ENCODE results near the gene SNAPC2. TPM values are rescaled to one million over a fixed set of nuclear protein-coding genes. Genes with fewer than 3 reads are reported as not detected.

The SNAPC2 gene
- total and polyA plus RNA-seq, 2 of the 13 experiments (the other 11 are each of a cell fraction or from before 2014, with no cell fraction given), result 10.2 to 12.7 TPM

DNA sequence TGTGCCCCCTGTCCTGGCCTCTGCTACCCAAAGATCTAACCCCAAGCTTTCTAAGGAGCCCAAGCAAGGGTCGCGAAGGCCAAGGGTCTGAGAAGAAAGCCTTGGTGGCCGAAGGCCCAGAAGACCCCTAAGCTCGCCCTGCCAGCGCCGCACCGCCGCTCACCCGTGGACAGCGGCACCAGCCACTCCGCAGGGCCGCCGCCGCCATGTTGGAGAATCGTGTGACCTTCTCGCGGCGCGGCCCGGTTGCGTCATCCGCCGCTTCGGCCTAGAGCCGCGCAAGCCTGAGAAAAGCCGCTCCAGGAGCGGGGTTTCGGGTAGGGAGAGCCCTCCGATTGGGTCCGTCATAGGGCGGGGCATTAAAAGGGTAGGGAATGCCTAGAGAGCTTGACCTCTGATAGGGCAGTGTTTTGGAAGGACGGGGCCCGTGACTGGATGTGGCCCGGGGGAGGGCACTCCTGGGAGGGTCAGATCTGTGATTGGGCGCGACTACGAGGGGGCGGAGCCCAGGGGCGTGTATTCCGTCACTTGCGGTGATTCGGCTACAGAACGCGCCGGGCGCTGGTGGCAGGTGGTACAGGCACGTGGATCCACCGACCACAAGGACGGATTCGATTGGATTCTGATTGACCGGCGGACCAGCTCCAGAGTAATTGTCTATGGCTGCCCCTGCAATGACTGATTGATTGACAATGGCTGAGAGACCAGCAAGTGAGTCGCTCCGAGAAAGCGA, 23.5 kb downstream of the SNAPC2 start, which contains the start of gene TIMM44 (continued):
- TF ChIP-seq, protein P1, sequence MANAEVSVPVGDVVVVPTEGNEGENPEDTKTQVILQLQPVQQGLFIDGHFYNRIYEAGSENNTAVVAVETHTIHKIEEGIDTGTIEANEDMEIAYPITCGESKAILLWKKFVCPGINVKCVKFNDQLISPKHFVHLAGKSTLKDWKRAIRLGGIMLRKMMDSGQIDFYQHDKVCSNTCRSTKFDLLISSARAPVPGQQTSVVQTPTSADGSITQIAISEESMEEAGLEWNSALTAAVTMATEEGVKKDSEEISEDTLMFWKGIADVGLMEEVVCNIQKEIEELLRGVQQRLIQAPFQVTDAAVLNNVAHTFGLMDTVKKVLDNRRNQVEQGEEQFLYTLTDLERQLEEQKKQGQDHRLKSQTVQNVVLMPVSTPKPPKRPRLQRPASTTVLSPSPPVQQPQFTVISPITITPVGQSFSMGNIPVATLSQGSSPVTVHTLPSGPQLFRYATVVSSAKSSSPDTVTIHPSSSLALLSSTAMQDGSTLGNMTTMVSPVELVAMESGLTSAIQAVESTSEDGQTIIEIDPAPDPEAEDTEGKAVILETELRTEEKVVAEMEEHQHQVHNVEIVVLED (CRISPR knock-in tag; IDR thresholded peaks at IDR 0.05; ENCODE audit: borderline replicate concordance), result peak; percentile 86
- TF ChIP-seq, protein P2, sequence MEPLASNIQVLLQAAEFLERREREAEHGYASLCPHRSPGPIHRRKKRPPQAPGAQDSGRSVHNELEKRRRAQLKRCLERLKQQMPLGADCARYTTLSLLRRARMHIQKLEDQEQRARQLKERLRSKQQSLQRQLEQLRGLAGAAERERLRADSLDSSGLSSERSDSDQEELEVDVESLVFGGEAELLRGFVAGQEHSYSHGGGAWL (CRISPR knock-in tag; IDR thresholded peaks at IDR 0.05), result peak; percentile 88
- TF ChIP-seq, protein P3, sequence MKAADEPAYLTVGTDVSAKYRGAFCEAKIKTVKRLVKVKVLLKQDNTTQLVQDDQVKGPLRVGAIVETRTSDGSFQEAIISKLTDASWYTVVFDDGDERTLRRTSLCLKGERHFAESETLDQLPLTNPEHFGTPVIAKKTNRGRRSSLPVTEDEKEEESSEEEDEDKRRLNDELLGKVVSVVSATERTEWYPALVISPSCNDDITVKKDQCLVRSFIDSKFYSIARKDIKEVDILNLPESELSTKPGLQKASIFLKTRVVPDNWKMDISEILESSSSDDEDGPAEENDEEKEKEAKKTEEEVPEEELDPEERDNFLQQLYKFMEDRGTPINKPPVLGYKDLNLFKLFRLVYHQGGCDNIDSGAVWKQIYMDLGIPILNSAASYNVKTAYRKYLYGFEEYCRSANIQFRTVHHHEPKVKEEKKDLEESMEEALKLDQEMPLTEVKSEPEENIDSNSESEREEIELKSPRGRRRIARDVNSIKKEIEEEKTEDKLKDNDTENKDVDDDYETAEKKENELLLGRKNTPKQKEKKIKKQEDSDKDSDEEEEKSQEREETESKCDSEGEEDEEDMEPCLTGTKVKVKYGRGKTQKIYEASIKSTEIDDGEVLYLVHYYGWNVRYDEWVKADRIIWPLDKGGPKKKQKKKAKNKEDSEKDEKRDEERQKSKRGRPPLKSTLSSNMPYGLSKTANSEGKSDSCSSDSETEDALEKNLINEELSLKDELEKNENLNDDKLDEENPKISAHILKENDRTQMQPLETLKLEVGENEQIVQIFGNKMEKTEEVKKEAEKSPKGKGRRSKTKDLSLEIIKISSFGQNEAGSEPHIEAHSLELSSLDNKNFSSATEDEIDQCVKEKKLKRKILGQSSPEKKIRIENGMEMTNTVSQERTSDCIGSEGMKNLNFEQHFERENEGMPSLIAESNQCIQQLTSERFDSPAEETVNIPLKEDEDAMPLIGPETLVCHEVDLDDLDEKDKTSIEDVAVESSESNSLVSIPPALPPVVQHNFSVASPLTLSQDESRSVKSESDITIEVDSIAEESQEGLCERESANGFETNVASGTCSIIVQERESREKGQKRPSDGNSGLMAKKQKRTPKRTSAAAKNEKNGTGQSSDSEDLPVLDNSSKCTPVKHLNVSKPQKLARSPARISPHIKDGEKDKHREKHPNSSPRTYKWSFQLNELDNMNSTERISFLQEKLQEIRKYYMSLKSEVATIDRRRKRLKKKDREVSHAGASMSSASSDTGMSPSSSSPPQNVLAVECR (CRISPR knock-in tag; IDR thresholded peaks at IDR 0.05; ENCODE audit: borderline replicate concordance), result peak; percentile 92
- TF ChIP-seq, protein P4, sequence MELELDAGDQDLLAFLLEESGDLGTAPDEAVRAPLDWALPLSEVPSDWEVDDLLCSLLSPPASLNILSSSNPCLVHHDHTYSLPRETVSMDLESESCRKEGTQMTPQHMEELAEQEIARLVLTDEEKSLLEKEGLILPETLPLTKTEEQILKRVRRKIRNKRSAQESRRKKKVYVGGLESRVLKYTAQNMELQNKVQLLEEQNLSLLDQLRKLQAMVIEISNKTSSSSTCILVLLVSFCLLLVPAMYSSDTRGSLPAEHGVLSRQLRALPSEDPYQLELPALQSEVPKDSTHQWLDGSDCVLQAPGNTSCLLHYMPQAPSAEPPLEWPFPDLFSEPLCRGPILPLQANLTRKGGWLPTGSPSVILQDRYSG (CRISPR knock-in tag; IDR thresholded peaks at IDR 0.05), result no peak; the same call in 1 of the 2 replicates
- TF ChIP-seq POLR2G (IDR thresholded peaks at IDR 0.05; ENCODE audit: low read depth, low read length) (peak; percentile 97), KMT2A (CRISPR knock-in tag; IDR thresholded peaks at IDR 0.05) (peak; percentile 59; the same call in 1 of the 2 replicates), CAMTA2 (CRISPR knock-in tag; IDR thresholded peaks at IDR 0.05; ENCODE audit: borderline replicate concordance) (no peak; the same call in 1 of the 2 replicates), HOXA5 (CRISPR knock-in tag; IDR thresholded peaks at IDR 0.05) (peak; percentile 89), POLR2AphosphoS5 (IDR thresholded peaks at IDR 0.05; ENCODE audit: low read depth, low read length) (peak; percentile 91), ZKSCAN8 (CRISPR knock-in tag; IDR thresholded peaks at IDR 0.05; ENCODE audit: borderline replicate concordance) (no peak), ZNF883 (CRISPR knock-in tag; IDR thresholded peaks at IDR 0.05; ENCODE audit: not compliant biosample characterization) (peak; percentile 62), NBN (conservative IDR thresholded peaks at IDR 0.05) (no peak), GATAD1 (CRISPR knock-in tag; IDR thresholded peaks at IDR 0.05) (peak; percentile 94), ARID2 (CRISPR knock-in tag; IDR thresholded peaks at IDR 0.05; ENCODE audit: borderline replicate concordance) (peak; percentile 90), ESRRA (CRISPR knock-in tag; IDR thresholded peaks at IDR 0.05; ENCODE audit: low read depth) (peak; percentile 82; the same call in 1 of the 2 replicates), REXO4 (CRISPR knock-in tag; IDR thresholded peaks at IDR 0.05; ENCODE audit: borderline replicate concordance) (no peak), KLF15 (CRISPR knock-in tag; IDR thresholded peaks at IDR 0.05; ENCODE audit: borderline replicate concordance) (peak; percentile 44; the same call in 1 of the 2 replicates), TOPORS (CRISPR knock-in tag; IDR thresholded peaks at IDR 0.05) (peak; percentile 91), ZNF124 (CRISPR knock-in tag; IDR thresholded peaks at IDR 0.05) (peak; percentile 58; the same call in 1 of the 2 replicates), ZNF672 (CRISPR knock-in tag; IDR thresholded peaks at IDR 0.05) (no peak)
